ENCODE results near the gene ADAM12.

Gene ADAM12

GRCh38 chr10:126402721-126403695 is 14.7 kb upstream of the ADAM12 start:
- H3K4me3 ChIP-seq (ENCODE audit: low read depth, low read length): no peak overlapping the region
- no peak for TF ChIP-seq CTCF (IDR thresholded peaks at IDR 0.05; ENCODE audit: borderline replicate concordance, insufficient read depth, low read depth, low read length)

GRCh38 chr10:126400641-126401040 is 12.4 kb upstream of the ADAM12 start:
- no peak for TF ChIP-seq CTCF (IDR thresholded peaks at IDR 0.05; ENCODE audit: borderline replicate concordance, insufficient read depth, low read depth, low read length)
- H3K4me3 ChIP-seq (ENCODE audit: low read depth, low read length): no peak overlapping the region

DNA sequence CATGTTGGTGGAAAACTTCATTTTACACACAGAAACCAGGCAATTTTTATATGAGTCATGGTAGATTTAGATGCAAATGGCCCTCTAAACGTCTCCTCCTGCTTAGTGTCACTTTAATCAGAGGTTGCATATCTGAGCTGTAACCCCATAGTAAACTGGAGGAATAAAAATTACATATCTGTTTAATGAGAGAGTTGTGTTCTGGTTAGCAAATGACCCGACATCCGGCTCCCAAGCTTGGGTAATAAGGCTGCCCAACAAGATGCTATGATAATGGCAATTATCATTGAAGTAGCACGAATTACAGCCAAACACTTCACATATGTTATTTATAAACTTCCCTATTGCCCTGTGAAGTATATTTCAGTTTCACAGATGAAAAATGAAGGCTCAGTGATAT is 10.6 kb upstream of the ADAM12 start:
- H3K4me3 ChIP-seq (ENCODE audit: low read depth, low read length): no peak overlapping the region
- TF ChIP-seq CTCF (IDR thresholded peaks at IDR 0.05; ENCODE audit: borderline replicate concordance, insufficient read depth, low read depth, low read length): no peak

DNA sequence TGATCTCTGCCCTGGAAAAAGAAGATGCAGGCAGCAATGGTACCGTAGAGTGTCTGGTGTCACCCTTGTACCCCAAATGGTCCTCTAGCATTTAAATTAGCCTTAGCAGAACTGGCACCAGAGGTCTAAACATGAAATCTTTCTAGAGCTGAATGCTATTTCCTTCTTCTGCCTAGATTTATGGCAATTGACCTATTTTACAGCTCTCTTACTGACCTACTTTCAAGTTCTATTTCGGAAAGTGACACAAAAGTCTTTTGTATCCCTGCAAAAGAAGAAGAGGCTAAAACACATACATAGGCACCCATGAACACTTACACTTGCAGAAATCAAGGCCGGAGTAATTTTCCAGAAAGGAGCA is 10.1 kb upstream of the ADAM12 start:
- no peak for TF ChIP-seq CTCF (IDR thresholded peaks at IDR 0.05; ENCODE audit: borderline replicate concordance, insufficient read depth, low read depth, low read length)
- H3K4me3 ChIP-seq (ENCODE audit: low read depth, low read length): no peak overlapping the region

DNA sequence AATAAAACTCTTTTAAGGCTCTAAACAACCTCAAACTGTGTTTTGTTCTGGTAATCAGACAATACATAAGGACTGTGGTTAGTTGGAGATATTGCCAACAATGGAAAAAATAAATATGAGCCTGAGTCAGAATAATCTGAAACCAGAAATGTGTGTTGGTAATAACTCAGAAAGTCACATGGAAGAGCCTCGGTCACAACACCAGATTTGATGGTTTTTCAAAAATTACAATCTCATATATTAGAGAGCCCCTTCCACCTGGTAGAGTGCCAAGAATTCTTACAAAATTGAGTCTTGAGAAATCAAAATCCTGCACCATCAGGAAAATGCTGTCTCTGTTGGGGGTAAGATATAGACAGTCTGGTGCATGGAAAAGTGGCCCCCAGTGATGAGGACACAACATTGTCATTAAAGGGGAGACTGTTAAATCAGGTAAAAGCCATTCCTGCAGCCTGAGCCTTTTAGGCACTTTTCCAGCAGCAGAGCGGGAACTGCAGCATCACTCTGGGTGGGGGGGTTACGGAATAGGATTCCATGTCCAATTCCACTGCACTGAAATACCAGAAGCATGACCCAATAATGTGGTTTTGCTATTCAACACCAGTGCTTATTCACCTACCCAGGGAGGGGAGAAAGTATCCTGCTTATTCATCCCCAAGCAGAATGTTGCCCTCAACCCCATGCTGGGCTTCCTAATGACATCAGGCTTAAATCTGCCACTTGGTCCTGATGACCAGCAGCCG is 9.5 kb upstream of the ADAM12 start:
- no peak overlapping the region for H3K4me3 ChIP-seq (ENCODE audit: low read depth, low read length)
- no peak for TF ChIP-seq CTCF (IDR thresholded peaks at IDR 0.05; ENCODE audit: borderline replicate concordance, insufficient read depth, low read depth, low read length)

DNA sequence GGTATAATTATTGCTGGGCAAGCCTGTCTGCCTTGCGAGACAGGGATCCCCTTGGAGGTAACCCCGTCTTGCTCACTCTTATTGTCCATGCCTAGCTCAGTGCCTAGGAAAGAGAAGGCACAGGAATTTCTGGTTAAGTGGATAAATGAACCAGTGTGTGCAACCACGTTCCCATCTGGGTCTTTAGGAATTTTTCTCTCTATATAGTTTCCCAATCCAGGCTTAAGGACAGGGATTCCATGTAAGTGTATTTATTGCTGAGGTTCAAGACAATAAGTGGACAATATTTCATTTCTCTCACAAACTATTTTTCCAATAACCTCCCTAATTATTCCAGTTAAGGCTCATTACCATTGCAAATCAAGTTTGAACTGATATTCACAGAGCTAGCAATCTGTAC is 8.9 kb upstream of the ADAM12 start:
- no peak for TF ChIP-seq CTCF (IDR thresholded peaks at IDR 0.05; ENCODE audit: borderline replicate concordance, insufficient read depth, low read depth, low read length)

More for the DNA sequence above, 8.9 kb upstream of the ADAM12 start:
- H3K4me3 ChIP-seq (ENCODE audit: low read depth, low read length): no peak overlapping the region
